ENCODE measurements around the gene VIL1.
A peak's percentile ranks its signal among the peaks of the same experiment; 100 is the strongest.

Gene VIL1

GRCh38 chr2:218395456-218395825 lies 23.5 kb upstream of the VIL1 start:
- no peak for DNase-seq

- peak; percentile 96 for DNase-seq
These were observed 22.9 kb upstream of the VIL1 start for GRCh38 chr2:218395826-218396687.

GRCh38 chr2:218396688-218397462 lies 22.0 kb upstream of the VIL1 start:
- DNase-seq: peak; percentile 76

GRCh38 chr2:218397463-218397819 lies 21.5 kb upstream of the VIL1 start:
- no peak for DNase-seq

DNA sequence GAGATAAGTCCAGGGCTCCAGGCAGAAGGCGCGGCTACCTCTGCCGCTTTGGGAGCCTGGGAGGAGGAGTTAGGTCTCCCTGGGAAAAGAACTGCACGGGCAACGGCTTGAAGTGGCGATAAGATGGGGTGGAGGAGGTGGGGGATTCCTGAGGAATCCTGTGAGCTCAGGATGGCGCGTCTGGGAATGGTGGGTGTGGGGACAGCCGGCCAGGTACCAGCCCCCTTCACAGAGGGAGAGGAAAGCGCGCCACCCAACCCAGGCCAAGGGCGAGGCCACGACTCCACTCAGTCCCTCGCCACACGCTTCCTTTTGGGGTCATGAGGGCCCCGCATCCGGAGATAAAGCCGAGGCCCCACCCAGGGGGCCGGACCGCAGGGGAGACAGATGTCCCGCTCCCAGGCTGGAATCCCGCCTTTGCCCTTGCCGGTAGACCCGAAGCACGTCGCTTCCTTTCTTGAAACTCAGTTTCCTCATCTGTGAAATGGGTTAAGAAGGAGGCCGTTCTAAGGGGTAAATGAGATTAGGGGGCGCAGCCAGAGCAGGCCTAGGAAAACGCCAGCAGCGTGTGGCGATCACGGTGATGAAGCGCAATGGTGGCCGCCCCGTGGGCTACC lies 21.0 kb upstream of the VIL1 start:
- peak; percentile 87 for DNase-seq

GRCh38 chr2:218398437-218399390 lies 20.2 kb upstream of the VIL1 start:
- peak; percentile 81 for DNase-seq

DNA sequence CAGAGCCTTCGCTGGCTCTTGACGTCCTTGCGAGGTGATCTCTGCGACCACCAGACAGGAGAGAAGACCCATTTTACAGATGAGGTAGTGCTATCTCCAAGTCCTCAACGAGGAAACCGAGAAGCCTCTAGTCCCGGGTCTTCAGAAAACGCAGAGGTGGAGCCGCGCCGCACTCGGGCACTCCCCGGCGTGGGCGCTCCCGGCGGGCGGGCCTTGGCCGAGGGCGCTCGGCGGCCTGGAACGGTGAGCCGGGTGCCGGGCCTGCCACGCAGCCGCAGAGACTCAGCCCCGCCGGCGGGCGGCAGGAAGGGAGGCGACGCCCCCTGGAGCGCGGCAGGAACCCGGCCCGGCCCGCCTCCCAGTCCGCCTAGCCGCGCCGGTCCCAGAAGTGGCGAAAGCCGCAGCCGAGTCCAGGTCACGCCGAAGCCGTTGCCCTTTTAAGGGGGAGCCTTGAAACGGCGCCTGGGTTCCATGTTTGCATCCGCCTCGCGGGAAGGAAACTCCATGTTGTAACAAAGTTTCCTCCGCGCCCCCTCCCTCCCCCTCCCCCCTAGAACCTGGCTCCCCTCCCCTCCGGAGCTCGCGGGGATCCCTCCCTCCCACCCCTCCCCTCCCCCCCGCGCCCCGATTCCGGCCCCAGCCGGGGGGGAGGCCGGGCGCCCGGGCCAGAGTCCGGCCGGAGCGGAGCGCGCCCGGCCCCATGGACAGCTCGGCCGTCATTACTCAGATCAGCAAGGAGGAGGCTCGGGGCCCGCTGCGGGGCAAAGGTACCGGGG lies 19.3 kb upstream of the VIL1 start, which contains the start of gene CTDSP1:
Gene CTDSP1, plus strand, starts transcription at position 478 of the 776 bp plus-strand sequence. Its CDS starts 223 bp downstream, at position 701.
- DNase-seq: peak; percentile 96

- peak; percentile 46 for DNase-seq
These were observed 18.6 kb upstream of the VIL1 start for GRCh38 chr2:218400167-218400929.

- DNase-seq: no peak
These were observed 17.7 kb upstream of the VIL1 start for GRCh38 chr2:218400930-218401881.

- no peak for DNase-seq
These were observed 17.0 kb upstream of the VIL1 start for GRCh38 chr2:218401890-218402289.

GRCh38 chr2:218402491-218402901 lies 16.4 kb upstream of the VIL1 start:
- DNase-seq: no peak

GRCh38 chr2:218402911-218403411 lies 16.0 kb upstream of the VIL1 start:
- no peak for DNase-seq

DNA sequence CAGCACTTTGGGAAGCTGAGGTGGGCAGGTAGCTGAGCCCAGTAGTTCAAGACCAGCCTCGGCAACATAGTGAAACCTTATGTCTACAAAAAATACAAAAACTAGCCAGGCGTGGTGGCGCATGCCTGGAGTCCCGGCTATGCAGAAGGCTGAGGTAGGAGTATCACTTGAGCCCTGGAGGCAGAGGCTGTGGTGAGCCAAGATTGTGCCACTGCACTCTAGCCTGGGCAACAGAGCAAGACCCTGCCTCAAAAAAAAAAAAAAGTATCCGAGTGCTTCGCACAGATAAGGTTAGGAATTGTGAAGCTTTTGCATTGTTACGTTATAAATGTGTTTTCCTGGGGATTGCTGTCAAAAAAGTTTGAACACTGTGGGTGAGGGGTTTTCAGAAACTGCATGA lies 15.1 kb upstream of the VIL1 start:
- no peak for DNase-seq

GRCh38 chr2:218404351-218405085 lies 14.4 kb upstream of the VIL1 start:
- DNase-seq: no peak

GRCh38 chr2:218405086-218405745 lies 13.7 kb upstream of the VIL1 start:
- DNase-seq: no peak

GRCh38 chr2:218405746-218406208 lies 13.1 kb upstream of the VIL1 start:
- peak; percentile 17 for DNase-seq

DNA sequence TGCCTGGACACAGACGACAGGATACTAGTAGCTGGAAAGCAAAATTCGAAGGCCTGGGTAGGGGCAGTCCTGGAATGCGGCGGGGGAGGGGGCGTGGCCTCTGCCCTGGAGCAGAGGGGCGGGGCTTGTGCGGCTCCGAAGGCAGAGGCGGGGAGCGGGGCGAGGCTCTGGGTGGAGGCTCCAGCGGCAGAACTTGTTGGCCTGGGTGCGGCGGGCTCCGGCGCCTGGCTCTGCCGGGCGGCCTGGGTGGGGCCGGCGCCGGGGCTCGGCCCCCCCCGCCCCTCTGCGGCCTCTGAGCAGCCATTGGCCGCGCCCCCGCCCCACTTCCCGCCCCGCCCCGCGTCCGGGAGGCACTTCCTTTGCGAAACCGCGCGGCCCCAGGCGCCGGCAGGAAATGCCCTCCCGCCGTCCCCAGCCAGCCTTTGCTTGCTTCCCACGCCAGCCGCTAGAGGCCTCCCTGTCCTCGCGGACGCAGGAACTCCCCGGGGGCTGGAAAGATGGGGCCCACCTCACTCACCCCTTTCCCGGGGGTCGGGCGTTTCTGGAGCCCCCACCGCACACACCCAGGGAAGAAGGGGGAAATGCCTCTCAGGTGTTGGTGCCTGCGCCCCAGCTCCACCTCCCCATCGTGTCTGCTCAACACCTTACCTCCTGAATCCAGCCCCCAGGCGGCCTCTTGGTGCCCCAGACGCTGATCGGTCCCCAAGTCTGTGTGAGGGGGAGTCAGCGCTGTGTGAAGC lies 12.5 kb upstream of the VIL1 start:
- DNase-seq: peak; percentile 98
